ENCODE results near the gene TAF1.

GRCh38 chrX:71493111-71493613, 127.0 kb downstream of the TAF1 start:
- no peak for TF ChIP-seq EZH2 (IDR thresholded peaks at IDR 0.05; ENCODE audit: borderline replicate concordance, low read length)
- no peak for TF ChIP-seq CTCF (IDR thresholded peaks at IDR 0.05; ENCODE audit: low read length)

Measured in OCI-LY1 (cell line).